NB4 (cell line): ENCODE results near the gene NUP98.

Source experiments
- CTCF ChIP-seq: IDR thresholded peaks from one replicate; pipeline ENCODE4 v1.5.1; 2012; ENCODE audit warnings: low read depth, low read length
- MAX ChIP-seq: IDR thresholded peaks from 2 replicates; pipeline ENCODE4 v1.6.1; 2011; ENCODE audit warnings: low read depth, low read length
- MYC ChIP-seq: IDR thresholded peaks from 2 replicates; pipeline ENCODE4 v1.6.1; 2011; ENCODE audit warnings: low read depth, low read length
- POLR2A ChIP-seq: IDR thresholded peaks from 2 replicates; pipeline ENCODE4 v1.6.1; 2011; ENCODE audit warnings: mild to moderate bottlenecking; ENCODE audit not compliant: insufficient read length; ENCODE audit errors: extremely low read depth

DNA sequence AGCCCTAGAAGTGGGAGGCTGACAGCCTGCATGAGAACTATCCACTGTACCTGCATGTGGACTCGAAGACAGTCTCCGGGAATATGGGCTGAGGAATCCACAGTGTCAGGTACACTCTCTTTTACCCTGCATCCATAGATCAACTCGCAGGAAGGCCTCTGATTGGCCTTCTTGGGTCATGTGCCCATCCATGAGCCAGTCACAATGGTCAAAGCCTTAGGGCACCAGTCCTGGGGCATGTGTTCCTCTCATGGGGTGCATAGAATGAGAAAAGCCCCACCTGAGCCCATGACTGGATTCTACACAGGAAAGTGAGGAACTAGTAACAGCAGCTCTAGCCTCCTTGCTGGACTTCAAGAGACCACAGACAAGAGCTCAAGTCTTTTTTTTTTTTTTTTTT lies 141.8 kb downstream of the NUP98 start:
- TF ChIP-seq CTCF (no peak), POLR2A (no peak), MYC (no peak), MAX (no peak)
